Thyroid gland (tissue), 4 donors: ENCODE data around the gene TMC3. TPM values are rescaled to one million over a fixed set of nuclear protein-coding genes. Genes with fewer than 3 reads are reported as not detected.

Experiments used
- DNase-seq, 2 donors: peaks; one replicate each; pipeline ENCODE4 v3.0.0-alpha.2; 2019
- H3K27ac ChIP-seq, 3 donors: fragments of 200-600 bp; sonication (generic); 1 replicate in 2 of 3; 2 replicates in 1 of 3; pipeline ENCODE4 v1.5.1; 2016 to 2019; ENCODE audit warnings: mild to moderate bottlenecking in 1 of 3, moderate library complexity in 1 of 3
- H3K27me3 ChIP-seq: fragments of 200-600 bp; sonication (generic); one replicate; pipeline ENCODE4 v1.5.1; 2019
- H3K36me3 ChIP-seq, 2 donors: fragments of 200-600 bp; sonication (generic); one replicate each; pipeline ENCODE4 v1.5.1; 2016 to 2019
- H3K4me1 ChIP-seq, 2 donors: fragments of 200-600 bp; sonication (generic); one replicate each; pipeline ENCODE4 v1.5.1; 2017 to 2019
- H3K4me3 ChIP-seq, 3 donors: fragments of 200-600 bp; sonication (generic); replicated peaks in 1 of 3; 1 replicate in 2 of 3; 2 replicates in 1 of 3; pipeline ENCODE4 v1.5.1; 2016; ENCODE audit warnings: mild to moderate bottlenecking in 1 of 3
- H3K9me3 ChIP-seq: fragments of 200-600 bp; sonication (generic); one replicate; pipeline ENCODE4 v1.5.1; 2017
- CTCF ChIP-seq, 6 experiments: fragments of 200-600 bp in 3 of 6; fragments of 450-650 bp in 3 of 6; sonication (generic) in 3 of 6; IDR thresholded peaks; one replicate each; pipeline ENCODE4 v1.5.1; 2016 to 2019; ENCODE audit warnings: antibody characterized with exemption in 6 of 6, mild to moderate bottlenecking in 2 of 6, inconsistent platforms in 1 of 6, moderate library complexity in 1 of 6
- POLR2A ChIP-seq, 2 donors: fragments of 450-650 bp; IDR thresholded peaks; one replicate each; pipeline ENCODE4 v1.6.1; 2017; ENCODE audit warnings: antibody characterized with exemption in 2 of 2, mild to moderate bottlenecking in 2 of 2, moderate library complexity in 1 of 2
- WGBS, 2 donors: methylation state at CpG; one replicate each; pipeline ENCODE4 v1.1.5; 2017; 5-methylcytosine and 5-hydroxymethylcytosine counted together
- intact Hi-C: fragments of 100-400 bp; cut with DNase I; formaldehyde crosslinking; loops from one replicate; pipeline ENCODE4 v1.15.1; 2023
- total RNA-seq, 4 donors: library from RNA; depleted of rRNA; stranded (reverse); fragments of >200 nt; gene quantifications; one replicate each; pipeline ENCODE4 v1.2.3, GENCODE V29; 2016

Gene TMC3
- total RNA-seq, 4 donors from 2014 or later, result 0.33 to 0.40 (median 0.34) TPM; not detected in 1

- no peaks in the 10 kb centered on the region for H3K27me3 ChIP-seq
- TF ChIP-seq CTCF (IDR thresholded peaks at IDR 0.05) (no peak), POLR2A (IDR thresholded peaks at IDR 0.05) (no peak)
- H3K9me3 ChIP-seq, result no peaks in the 10 kb centered on the region
- intact Hi-C loops, result no loop called here
- H3K27ac ChIP-seq, result no peak overlapping the region
- H3K4me3 ChIP-seq, result no peak overlapping the region
- H3K36me3 ChIP-seq, result no peaks in the 10 kb centered on the region
- WGBS, 2 donors, result 94 to 99% methylated on average over 6 of the region's 6 CpGs
- H3K4me1 ChIP-seq, result peaks cover 0 to 9% of the 10 kb centered on the region in 2 donors
- DNase-seq, result no peak
Measured at GRCh38 chr15:81285461-81285860, 88.6 kb downstream of the TMC3 start.

- WGBS, 2 donors, result 85 to 93% methylated on average over 5 of the region's 5 CpGs
- no peaks in the 10 kb centered on the region for H3K27me3 ChIP-seq
Measured at GRCh38 chr15:81284256-81285031, 89.6 kb downstream of the TMC3 start.

GRCh38 chr15:81282911-81283310 lies 91.1 kb downstream of the TMC3 start:
- no peak overlapping the region for H3K4me3 ChIP-seq
- no peak overlapping the region for H3K27ac ChIP-seq
- H3K4me1 ChIP-seq, result peaks cover 10 to 21% of the 10 kb centered on the region in 2 donors
- 90 to 97% methylated on average over 5 of the region's 5 CpGs for WGBS, 2 donors
- no peak for DNase-seq
- H3K36me3 ChIP-seq, result no peaks in the 10 kb centered on the region
- intact Hi-C loops, result no loop called here
- no peaks in the 10 kb centered on the region for H3K27me3 ChIP-seq
- no peak for TF ChIP-seq CTCF (IDR thresholded peaks at IDR 0.05)
- no peak for TF ChIP-seq POLR2A (IDR thresholded peaks at IDR 0.05)
- no peaks in the 10 kb centered on the region for H3K9me3 ChIP-seq

More at GRCh38 chr15:81284256-81285031, 89.6 kb downstream of the TMC3 start:
- Histone ChIP-seq H3K4me3 (no peak overlapping the region), H3K27ac (no peak overlapping the region), H3K9me3 (no peaks in the 10 kb centered on the region), H3K4me1 (peaks cover 8 to 19% of the 10 kb centered on the region in 2 donors), H3K36me3 (no peaks in the 10 kb centered on the region)
- no peak for DNase-seq
- intact Hi-C loops, result no loop called here
- TF ChIP-seq POLR2A (IDR thresholded peaks at IDR 0.05) (no peak), CTCF (IDR thresholded peaks at IDR 0.05) (no peak)

GRCh38 chr15:81282606-81282895 lies 91.5 kb downstream of the TMC3 start:
- no peak for DNase-seq
- no peak for TF ChIP-seq POLR2A (IDR thresholded peaks at IDR 0.05)
- TF ChIP-seq CTCF (IDR thresholded peaks at IDR 0.05), result no peak
- Histone ChIP-seq H3K4me3 (no peak overlapping the region), H3K9me3 (no peaks in the 10 kb centered on the region), H3K27ac (no peak overlapping the region), H3K36me3 (no peaks in the 10 kb centered on the region), H3K27me3 (no peaks in the 10 kb centered on the region), H3K4me1 (peaks cover 10 to 21% of the 10 kb centered on the region in 2 donors)
- WGBS, 2 donors, result 96% methylated on average over 18 of the region's 18 CpGs
- intact Hi-C loops, result no loop called here

- Histone ChIP-seq H3K27ac (no peak overlapping the region), H3K9me3 (no peaks in the 10 kb centered on the region), H3K27me3 (no peaks in the 10 kb centered on the region), H3K36me3 (no peaks in the 10 kb centered on the region), H3K4me3 (no peak overlapping the region), H3K4me1 (peaks cover 10 to 21% of the 10 kb centered on the region in 2 donors)
- TF ChIP-seq CTCF (IDR thresholded peaks at IDR 0.05) (no peak), POLR2A (IDR thresholded peaks at IDR 0.05) (no peak)
- DNase-seq, result no peak
- WGBS, 2 donors, result 92 to 94% methylated on average over 12 of the region's 12 CpGs
- intact Hi-C loops, result no loop called here
Measured at GRCh38 chr15:81281766-81282605, 92.0 kb downstream of the TMC3 start.
